Neural progenitor cell (in vitro differentiated cells): ENCODE data around the gene SCN3A. TPM values are rescaled to one million over a fixed set of nuclear protein-coding genes. Genes with fewer than 3 reads are reported as not detected.

Experiments used
- DNase-seq: peaks from one replicate; pipeline ENCODE4 v3.0.0-alpha.2; 2016; ENCODE audit warnings: low spot score
- H2AFZ ChIP-seq: fragments of 200-600 bp; sonication (generic); replicated peaks from 2 replicates; pipeline ENCODE4 v1.6.1; 2016; ENCODE audit warnings: antibody characterized with exemption
- H3F3A ChIP-seq: fragments of 200-600 bp; sonication (generic); 2 replicates; pipeline ENCODE4 v1.6.1; 2016; ENCODE audit warnings: antibody characterized with exemption, low read depth
- H3K27ac ChIP-seq: fragments of 200-600 bp; sonication (generic); 2 replicates; pipeline ENCODE4 v1.5.1; 2016; ENCODE audit warnings: mild to moderate bottlenecking
- H3K27me3 ChIP-seq: fragments of 200-600 bp; sonication (generic); 2 replicates; pipeline ENCODE4 v1.6.1; 2016; ENCODE audit warnings: mild to moderate bottlenecking, moderate library complexity
- H3K36me3 ChIP-seq: fragments of 200-600 bp; sonication (generic); 2 replicates; pipeline ENCODE4 v1.5.1; 2016
- H3K4me1 ChIP-seq: fragments of 200-600 bp; sonication (generic); 2 replicates; pipeline ENCODE4 v1.6.1; 2016; ENCODE audit warnings: mixed run types
- H3K4me2 ChIP-seq: fragments of 200-600 bp; sonication (generic); 2 replicates; pipeline ENCODE4 v1.6.1; 2016
- H3K4me3 ChIP-seq: fragments of 200-600 bp; sonication (generic); 2 replicates; pipeline ENCODE4 v1.5.1; 2016
- H3K79me2 ChIP-seq: fragments of 200-600 bp; sonication (generic); 2 replicates; pipeline ENCODE4 v1.6.1; 2016; ENCODE audit warnings: low read depth
- H3K9ac ChIP-seq: fragments of 200-600 bp; sonication (generic); 2 replicates; pipeline ENCODE4 v1.6.1; 2016
- H3K9me3 ChIP-seq: fragments of 200-600 bp; sonication (generic); 2 replicates; pipeline ENCODE4 v1.5.1; 2016; ENCODE audit warnings: low read depth
- H4K20me1 ChIP-seq: fragments of 200-600 bp; sonication (generic); 2 replicates; pipeline ENCODE4 v1.6.1; 2016; ENCODE audit warnings: low read depth
- H3K27ac Mint-ChIP-seq: 3 replicates; pipeline ENCODE4 v1.8.0; 2021; ENCODE audit warnings: mixed read lengths
- H3K27me3 Mint-ChIP-seq: 2 replicates; pipeline ENCODE4 v1.8.0; 2022; ENCODE audit warnings: low read depth, mild to moderate bottlenecking, inconsistent platforms, moderate library complexity, mixed read lengths; ENCODE audit not compliant: insufficient read depth
- H3K36me3 Mint-ChIP-seq: 3 replicates; pipeline ENCODE4 v1.8.0; 2021; ENCODE audit warnings: mixed read lengths
- H3K4me1 Mint-ChIP-seq: 3 replicates; pipeline ENCODE4 v1.8.0; 2021; ENCODE audit warnings: mixed read lengths
- H3K4me3 Mint-ChIP-seq: 3 replicates; pipeline ENCODE4 v1.8.0; 2021; ENCODE audit warnings: mild to moderate bottlenecking, moderate library complexity, mixed read lengths
- H3K9me3 Mint-ChIP-seq: 3 replicates; pipeline ENCODE4 v1.8.0; 2020; ENCODE audit warnings: mixed read lengths
- CTCF ChIP-seq: fragments of 200-600 bp; sonication (generic); IDR thresholded peaks from 2 replicates; pipeline ENCODE4 v1.5.1; 2017; ENCODE audit warnings: antibody characterized with exemption, mild to moderate bottlenecking
- EZH2 ChIP-seq: fragments of 200-600 bp; sonication (generic); IDR thresholded peaks from 2 replicates; pipeline ENCODE4 v1.6.1; 2017; ENCODE audit warnings: antibody characterized with exemption, mild to moderate bottlenecking, moderate library complexity
- EZH2phosphoT487 ChIP-seq: fragments of 200-600 bp; sonication (generic); IDR thresholded peaks from 2 replicates; pipeline ENCODE4 v1.6.1; 2017; ENCODE audit warnings: antibody characterized with exemption
- total RNA-seq: library from RNA; depleted of rRNA; stranded (reverse); fragments of >200 nt; gene quantifications from 2 replicates; pipeline ENCODE4 v1.2.3, GENCODE V29; 2015; ENCODE audit warnings: low replicate concordance

The SCN3A gene
- total RNA-seq, 1 donor from 2014 or later = not detected

DNA sequence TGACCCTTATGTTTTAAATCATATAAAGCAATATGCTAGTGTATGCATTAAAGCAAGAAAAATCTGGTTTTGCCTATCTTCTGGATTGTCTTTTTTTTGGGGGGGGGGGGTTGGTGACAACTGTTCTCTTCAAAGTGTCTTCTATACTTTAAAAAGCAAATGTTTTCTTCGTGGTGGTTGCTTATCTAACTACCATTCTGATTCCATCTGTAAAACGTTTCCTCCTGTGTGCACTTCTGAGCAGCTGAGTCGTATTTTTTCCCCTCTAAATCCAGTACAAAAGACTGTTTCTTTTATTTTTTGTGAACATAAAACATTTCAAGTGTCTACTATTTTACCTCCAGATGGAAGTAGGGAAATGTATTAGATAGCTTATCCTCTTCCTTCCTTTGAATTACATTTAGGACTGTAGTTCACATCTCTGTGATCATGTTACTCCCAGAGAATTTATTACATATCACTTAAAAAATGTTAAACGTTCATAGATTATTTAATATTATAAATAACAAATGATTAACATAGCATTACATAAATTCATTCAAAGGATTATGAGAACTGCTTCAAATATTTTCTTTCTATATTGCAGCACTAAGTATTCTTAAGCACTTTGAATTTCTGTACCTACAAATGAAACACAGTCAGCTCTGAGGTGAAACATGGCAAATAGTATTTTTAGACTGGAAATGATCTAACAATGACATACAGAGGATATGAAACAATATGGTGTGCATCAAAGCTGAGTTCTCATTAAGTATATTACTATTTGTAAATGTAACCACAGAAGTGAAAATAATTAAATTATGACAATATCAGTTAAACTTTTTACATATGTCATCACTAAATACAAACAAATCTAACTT is 56.4 kb downstream of the SCN3A start:
- Histone ChIP-seq H3K79me2 (no peaks in the 10 kb centered on the region), H3K9ac (no peak overlapping the region), H3F3A (no peaks in the 10 kb centered on the region), H2AFZ (no peak overlapping the region), H3K9me3 (no peaks in the 10 kb centered on the region), H3K36me3 (no peaks in the 10 kb centered on the region), H4K20me1 (no peaks in the 10 kb centered on the region), H3K27me3 (no peaks in the 10 kb centered on the region), H3K4me1 (no peaks in the 10 kb centered on the region), H3K4me2 (no peak overlapping the region), H3K27ac (no peak overlapping the region), H3K4me3 (no peak overlapping the region)
- DNase-seq = no peak
- Mint-ChIP-seq H3K9me3 (no peaks in the 10 kb centered on the region), H3K27ac (no peak overlapping the region), H3K27me3 (peaks cover 2% of the 10 kb centered on the region), H3K36me3 (no peaks in the 10 kb centered on the region), H3K4me3 (no peak overlapping the region), H3K4me1 (no peaks in the 10 kb centered on the region)
- no peak for TF ChIP-seq EZH2phosphoT487
- TF ChIP-seq EZH2 = no peak
- TF ChIP-seq CTCF = no peak

GRCh38 chr2:165144315-165144714 is 59.5 kb downstream of the SCN3A start:
- Histone ChIP-seq H4K20me1 (no peaks in the 10 kb centered on the region), H2AFZ (no peak overlapping the region), H3K27ac (no peak overlapping the region), H3K4me3 (no peak overlapping the region), H3K27me3 (no peaks in the 10 kb centered on the region), H3K4me1 (no peaks in the 10 kb centered on the region), H3F3A (no peaks in the 10 kb centered on the region), H3K36me3 (no peaks in the 10 kb centered on the region), H3K4me2 (no peak overlapping the region), H3K9me3 (no peaks in the 10 kb centered on the region), H3K9ac (no peak overlapping the region), H3K79me2 (no peaks in the 10 kb centered on the region)
- no peak overlapping the region for H3K27ac Mint-ChIP-seq
- H3K4me3 Mint-ChIP-seq = no peak overlapping the region
- H3K36me3 Mint-ChIP-seq = no peaks in the 10 kb centered on the region
- TF ChIP-seq CTCF (no peak), EZH2phosphoT487 (no peak), EZH2 (no peak)
- peak; percentile 8 for DNase-seq
- H3K4me1 Mint-ChIP-seq = no peaks in the 10 kb centered on the region
- H3K9me3 Mint-ChIP-seq = no peaks in the 10 kb centered on the region
- peaks cover 2% of the 10 kb centered on the region for H3K27me3 Mint-ChIP-seq

- Histone ChIP-seq H3K79me2 (no peaks in the 10 kb centered on the region), H3K4me1 (no peaks in the 10 kb centered on the region), H3K27me3 (no peaks in the 10 kb centered on the region), H3K27ac (no peak overlapping the region), H3K9me3 (no peaks in the 10 kb centered on the region), H3F3A (no peaks in the 10 kb centered on the region), H3K9ac (no peak overlapping the region), H4K20me1 (no peaks in the 10 kb centered on the region), H3K4me2 (no peak overlapping the region), H2AFZ (no peak overlapping the region), H3K4me3 (no peak overlapping the region), H3K36me3 (no peaks in the 10 kb centered on the region)
- peaks cover 2% of the 10 kb centered on the region for H3K27me3 Mint-ChIP-seq
- H3K4me3 Mint-ChIP-seq = no peak overlapping the region
- no peaks in the 10 kb centered on the region for H3K4me1 Mint-ChIP-seq
- TF ChIP-seq CTCF (peak; percentile 27), EZH2 (no peak)
- H3K9me3 Mint-ChIP-seq = no peaks in the 10 kb centered on the region
- H3K27ac Mint-ChIP-seq = no peak overlapping the region
- no peaks in the 10 kb centered on the region for H3K36me3 Mint-ChIP-seq
- no peak for DNase-seq
Observed at GRCh38 chr2:165141601-165142354, 62.1 kb downstream of the SCN3A start.
